Measurements from ENCODE around the gene LRRC28.

LRRC28 gene

GRCh38 chr15:99438691-99439523 is 187.6 kb downstream of the LRRC28 start:
- ChIA-PET CTCF (interaction anchor here (0.8 to 1.2 kb wide), 2 partner anchors 16 to 239 kb away, joined by 3 to 4 read pairs; no protein-coding TSS in a partner anchor), POLR2A (no interaction called here)
- no peak overlapping the region for H3K27ac ChIP-seq (ENCODE audit: extremely low read depth, low read depth, low read length)
- no peaks in the 10 kb centered on the region for H3K4me1 ChIP-seq (ENCODE audit: control insufficient read depth, insufficient read depth, low read length)
- no peak for TF ChIP-seq PRDM1 (tag by site-specific recombination; IDR thresholded peaks at IDR 0.05)
- TF ChIP-seq ZIC2 (tag by site-specific recombination; IDR thresholded peaks at IDR 0.05) = no peak
- no peak for TF ChIP-seq ZNF132 (tag by site-specific recombination; IDR thresholded peaks at IDR 0.05; ENCODE audit: borderline replicate concordance)
- no peak for TF ChIP-seq BCL11A (tag by site-specific recombination; IDR thresholded peaks at IDR 0.05; ENCODE audit: low read depth)
- no peak for TF ChIP-seq ZNF629 (tag by site-specific recombination; IDR thresholded peaks at IDR 0.05)
- TF ChIP-seq ZNF354C (tag by site-specific recombination; IDR thresholded peaks at IDR 0.05; ENCODE audit: borderline replicate concordance, low read depth) = no peak
- TF ChIP-seq ZNF664 (tag by site-specific recombination; IDR thresholded peaks at IDR 0.05) = peak; percentile 82
- H3K4me3 ChIP-seq (ENCODE audit: low read depth, low read length) = no peak overlapping the region
- no peaks in the 10 kb centered on the region for H3K36me3 ChIP-seq (ENCODE audit: control insufficient read depth in 2 of 2, insufficient read depth in 1 of 2, low read length in 2 of 2)
- no peaks in the 10 kb centered on the region for H3K9me3 ChIP-seq (ENCODE audit: control insufficient read depth, insufficient read depth, low read depth, low read length)

GRCh38 chr15:99439524-99439835 is 188.2 kb downstream of the LRRC28 start:
- no peak for TF ChIP-seq ZNF23 (tag by site-specific recombination; IDR thresholded peaks at IDR 0.05; ENCODE audit: borderline replicate concordance)
- no peak for TF ChIP-seq KLF8 (tag by site-specific recombination; IDR thresholded peaks at IDR 0.05)
- no peak for TF ChIP-seq ZNF423 (tag by site-specific recombination; IDR thresholded peaks at IDR 0.05)
- TF ChIP-seq ZNF449 (tag by site-specific recombination; IDR thresholded peaks at IDR 0.05) = no peak
- no peak for TF ChIP-seq ZNF157 (tag by site-specific recombination; IDR thresholded peaks at IDR 0.05)
- TF ChIP-seq PRDM10 (tag by site-specific recombination; IDR thresholded peaks at IDR 0.05) = no peak
- no peak for TF ChIP-seq ZNF121 (tag by site-specific recombination; IDR thresholded peaks at IDR 0.05)
- TF ChIP-seq EGR2 (tag by site-specific recombination; IDR thresholded peaks at IDR 0.05; ENCODE audit: low read depth) = no peak
- no peak for TF ChIP-seq PRDM4 (tag by site-specific recombination; IDR thresholded peaks at IDR 0.05)
- TF ChIP-seq HOXD13 (CRISPR knock-in tag; IDR thresholded peaks at IDR 0.05; ENCODE audit: borderline replicate concordance) = no peak
- TF ChIP-seq ZNF704 (tag by site-specific recombination; IDR thresholded peaks at IDR 0.05) = no peak
- no peak for TF ChIP-seq ZNF692 (tag by site-specific recombination; IDR thresholded peaks at IDR 0.05)
- TF ChIP-seq ZXDB (tag by site-specific recombination; IDR thresholded peaks at IDR 0.05) = no peak
- no peak for TF ChIP-seq ZNF660 (tag by site-specific recombination; IDR thresholded peaks at IDR 0.05)
- TF ChIP-seq ZNF501 (tag by site-specific recombination; IDR thresholded peaks at IDR 0.05) = no peak
- TF ChIP-seq PRDM1 (tag by site-specific recombination; IDR thresholded peaks at IDR 0.05) = no peak
- TF ChIP-seq ZNF248 (tag by site-specific recombination; IDR thresholded peaks at IDR 0.05) = no peak
- TF ChIP-seq WT1 (tag by site-specific recombination; IDR thresholded peaks at IDR 0.05) = no peak
- TF ChIP-seq ZNF2 (tag by site-specific recombination; IDR thresholded peaks at IDR 0.05) = no peak
- H3K27ac ChIP-seq (ENCODE audit: extremely low read depth, low read depth, low read length) = no peak overlapping the region
- CTCF ChIA-PET = interaction anchor here (0.8 to 1.2 kb wide), 2 partner anchors 17 to 240 kb away, joined by 3 to 4 read pairs; no protein-coding TSS in a partner anchor
- no peaks in the 10 kb centered on the region for H3K36me3 ChIP-seq (ENCODE audit: control insufficient read depth in 2 of 2, insufficient read depth in 1 of 2, low read length in 2 of 2)
- H3K4me1 ChIP-seq (ENCODE audit: control insufficient read depth, insufficient read depth, low read length) = no peaks in the 10 kb centered on the region
- POLR2A ChIA-PET = no interaction called here
- H3K9me3 ChIP-seq (ENCODE audit: control insufficient read depth, insufficient read depth, low read depth, low read length) = no peaks in the 10 kb centered on the region
- H3K4me3 ChIP-seq (ENCODE audit: low read depth, low read length) = no peak overlapping the region
